ENCODE results near the gene HMGN1.

HMGN1 gene

DNA sequence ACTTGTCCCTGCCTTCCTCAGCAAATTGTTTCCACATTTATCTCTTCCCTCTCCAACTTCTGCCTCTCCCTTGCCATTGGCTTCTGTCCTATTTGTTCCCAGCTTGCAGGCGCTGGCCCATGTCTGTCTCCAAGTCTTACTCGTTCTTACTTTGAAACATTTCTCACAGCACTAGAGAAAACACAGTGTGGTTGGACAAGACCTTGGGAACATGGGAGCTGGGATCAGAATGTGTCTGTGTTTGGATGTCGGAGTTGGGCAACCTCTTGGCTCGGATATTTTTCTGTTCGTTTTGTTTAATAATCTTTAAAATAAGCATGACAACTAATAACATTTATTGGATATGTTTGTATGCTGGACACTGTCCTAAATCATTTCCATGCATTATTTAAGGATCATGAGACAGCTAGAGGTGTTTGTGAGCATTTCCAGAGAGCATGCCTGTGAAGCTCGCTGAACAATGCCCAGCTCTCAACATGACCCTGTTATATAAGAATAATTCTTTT, 29.6 kb downstream of the HMGN1 start:
- no peak for DNase-seq (ENCODE audit: extremely low read depth, low read depth)
- TF ChIP-seq, protein P1, sequence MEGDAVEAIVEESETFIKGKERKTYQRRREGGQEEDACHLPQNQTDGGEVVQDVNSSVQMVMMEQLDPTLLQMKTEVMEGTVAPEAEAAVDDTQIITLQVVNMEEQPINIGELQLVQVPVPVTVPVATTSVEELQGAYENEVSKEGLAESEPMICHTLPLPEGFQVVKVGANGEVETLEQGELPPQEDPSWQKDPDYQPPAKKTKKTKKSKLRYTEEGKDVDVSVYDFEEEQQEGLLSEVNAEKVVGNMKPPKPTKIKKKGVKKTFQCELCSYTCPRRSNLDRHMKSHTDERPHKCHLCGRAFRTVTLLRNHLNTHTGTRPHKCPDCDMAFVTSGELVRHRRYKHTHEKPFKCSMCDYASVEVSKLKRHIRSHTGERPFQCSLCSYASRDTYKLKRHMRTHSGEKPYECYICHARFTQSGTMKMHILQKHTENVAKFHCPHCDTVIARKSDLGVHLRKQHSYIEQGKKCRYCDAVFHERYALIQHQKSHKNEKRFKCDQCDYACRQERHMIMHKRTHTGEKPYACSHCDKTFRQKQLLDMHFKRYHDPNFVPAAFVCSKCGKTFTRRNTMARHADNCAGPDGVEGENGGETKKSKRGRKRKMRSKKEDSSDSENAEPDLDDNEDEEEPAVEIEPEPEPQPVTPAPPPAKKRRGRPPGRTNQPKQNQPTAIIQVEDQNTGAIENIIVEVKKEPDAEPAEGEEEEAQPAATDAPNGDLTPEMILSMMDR (IDR thresholded peaks at IDR 0.05; ENCODE audit: low read depth, low read length) = no peak

DNA sequence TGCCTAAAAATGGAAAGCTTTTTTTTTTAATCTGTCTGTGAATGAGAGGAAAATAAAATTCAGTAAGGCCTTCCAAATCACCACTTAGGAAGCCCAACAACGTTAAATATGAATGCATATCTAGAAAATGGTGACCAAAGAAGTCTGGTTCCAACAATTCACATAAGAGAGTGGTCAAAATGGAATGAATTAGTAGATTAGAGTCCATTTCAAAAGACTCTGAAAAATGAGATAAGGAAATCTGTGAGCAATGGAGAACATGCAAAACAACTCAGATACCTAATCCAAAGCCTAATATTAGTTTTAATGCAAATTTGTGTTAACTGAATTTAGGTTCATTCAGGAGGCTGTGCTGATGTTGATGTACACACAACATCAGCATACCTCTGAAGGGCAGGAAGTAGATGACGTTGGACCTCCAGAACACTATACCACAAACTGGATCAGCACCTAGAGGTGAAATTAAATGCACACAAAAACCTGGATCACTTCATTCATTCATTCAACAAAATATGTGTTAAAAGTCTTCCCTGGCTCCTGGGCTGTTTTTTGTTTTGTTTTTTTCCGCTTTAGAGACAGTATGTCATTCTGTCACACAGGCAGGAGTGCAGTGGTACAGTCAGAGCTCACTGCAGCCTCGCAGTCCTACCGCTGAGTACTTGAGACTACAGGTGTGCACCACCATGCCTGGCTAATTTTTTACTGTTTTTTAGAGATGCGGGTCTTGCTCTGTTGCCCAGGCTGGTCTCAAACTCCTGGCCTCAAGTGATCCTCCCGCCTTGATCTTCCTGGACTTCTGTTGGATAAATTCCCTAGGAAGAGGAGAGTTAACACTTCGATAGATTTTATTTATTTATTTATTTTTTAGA, 30.6 kb downstream of the HMGN1 start:
- DNase-seq (ENCODE audit: extremely low read depth, low read depth) = no peak
- TF ChIP-seq, protein P1 (IDR thresholded peaks at IDR 0.05; ENCODE audit: low read depth, low read length) = no peak

DNA sequence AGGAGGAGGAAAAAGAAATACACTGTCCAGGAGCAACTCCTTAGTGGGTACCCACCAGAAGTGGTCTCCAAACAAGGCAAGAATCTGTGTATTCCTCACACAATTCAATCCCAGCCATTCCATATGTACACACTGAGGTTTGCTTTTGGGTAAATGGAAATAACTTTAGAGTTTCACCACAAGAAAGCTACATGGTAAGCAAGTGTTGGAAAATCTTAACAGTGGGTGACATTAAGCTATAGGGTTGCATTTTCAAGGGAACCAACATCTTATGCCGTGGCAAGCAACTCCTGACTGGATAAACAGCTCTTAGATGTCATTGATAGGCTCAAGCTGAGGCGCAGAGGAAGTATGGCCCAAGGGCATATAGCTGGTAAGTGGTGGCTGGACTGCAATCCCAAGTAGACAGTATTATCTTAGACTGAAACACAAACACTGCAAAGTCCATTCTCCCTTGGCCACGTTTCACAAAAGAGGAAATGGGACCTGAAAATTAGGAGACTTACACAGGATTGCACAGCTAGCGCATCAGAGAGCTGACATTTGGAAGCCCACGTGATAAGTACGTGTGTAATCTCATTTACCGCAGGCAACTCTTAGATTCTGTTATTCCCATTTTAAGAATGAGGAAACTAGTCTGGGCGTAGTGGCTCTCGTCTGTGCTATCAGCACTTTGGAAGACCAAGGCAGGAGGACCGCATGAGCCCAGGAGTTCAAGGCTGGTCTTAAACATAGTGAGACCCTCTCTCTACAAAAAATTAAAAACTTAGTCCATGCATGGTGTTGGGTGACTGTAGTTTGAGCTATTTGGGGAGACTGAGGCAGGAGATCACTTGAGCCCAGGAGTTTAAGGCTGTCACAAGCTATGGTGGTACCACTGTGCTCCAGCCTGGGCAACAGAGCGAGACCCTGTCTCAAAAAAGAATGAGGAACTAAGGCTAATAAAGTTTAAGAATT, 31.5 kb downstream of the HMGN1 start:
- TF ChIP-seq, protein P1 (IDR thresholded peaks at IDR 0.05; ENCODE audit: low read depth, low read length) = no peak

DNA sequence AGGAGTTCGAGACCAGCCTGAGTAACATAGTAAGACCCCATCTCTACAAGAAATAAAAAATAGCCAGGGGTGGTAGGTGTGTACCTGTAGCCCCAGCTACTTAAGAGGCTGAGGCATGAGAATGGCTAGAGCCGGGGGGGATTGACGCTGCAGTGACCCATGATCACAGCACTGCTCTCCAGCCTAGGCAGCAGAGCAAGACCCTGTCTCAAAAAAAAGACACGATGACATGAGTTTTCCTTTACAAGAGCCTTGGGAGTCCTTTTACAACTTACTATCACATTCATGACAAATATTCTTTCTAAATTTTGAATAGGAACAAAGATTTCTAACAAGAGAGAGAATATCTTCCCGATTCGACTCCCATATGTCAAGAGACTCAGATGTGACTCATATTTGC, 32.2 kb downstream of the HMGN1 start:
- DNase-seq (ENCODE audit: extremely low read depth, low read depth) = no peak
- TF ChIP-seq, protein P1 (IDR thresholded peaks at IDR 0.05; ENCODE audit: low read depth, low read length) = no peak

More for the DNA sequence above, 31.5 kb downstream of the HMGN1 start:
- no peak for DNase-seq (ENCODE audit: extremely low read depth, low read depth)

DNA sequence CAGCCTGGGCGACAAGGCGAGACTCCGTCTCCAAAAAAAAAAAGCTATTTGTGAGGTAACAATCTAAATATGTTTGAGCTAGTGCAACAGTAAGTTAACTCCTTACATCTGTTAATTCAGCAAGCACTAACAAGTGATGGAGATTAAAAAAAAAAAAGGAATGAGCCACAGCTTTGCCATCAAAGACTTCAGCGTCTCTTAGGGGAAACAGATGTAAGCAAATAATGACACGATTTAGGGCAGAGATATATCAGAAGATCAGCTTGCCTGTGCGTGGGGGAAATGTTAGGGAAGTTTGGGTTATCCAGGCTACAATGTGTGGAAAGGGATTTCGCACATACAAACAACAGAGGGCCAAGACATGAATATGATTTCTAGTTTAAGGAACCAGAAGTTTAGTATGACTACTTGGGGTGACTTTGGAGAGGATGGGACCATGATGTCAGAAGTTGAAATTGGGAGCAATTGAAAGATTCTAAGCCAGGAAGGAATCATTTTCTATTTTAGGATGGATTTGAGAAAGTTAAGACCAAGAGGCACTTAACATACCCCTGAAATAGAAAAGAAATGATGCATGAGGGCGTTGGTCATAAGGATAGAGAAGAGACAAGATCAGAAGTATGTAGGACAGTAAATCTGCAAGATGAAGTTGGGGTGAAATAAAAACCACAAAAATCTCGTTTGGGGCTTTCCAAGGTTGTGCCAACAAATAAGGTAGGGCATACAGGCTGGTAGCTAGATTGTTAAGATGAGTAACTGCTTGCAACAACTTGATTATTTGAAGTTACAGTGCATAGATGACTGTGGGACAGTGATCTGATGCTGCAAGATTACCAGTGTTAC, 33.1 kb downstream of the HMGN1 start:
- no peak for DNase-seq (ENCODE audit: extremely low read depth, low read depth)
- TF ChIP-seq, protein P1 (IDR thresholded peaks at IDR 0.05; ENCODE audit: low read depth, low read length) = no peak

DNA sequence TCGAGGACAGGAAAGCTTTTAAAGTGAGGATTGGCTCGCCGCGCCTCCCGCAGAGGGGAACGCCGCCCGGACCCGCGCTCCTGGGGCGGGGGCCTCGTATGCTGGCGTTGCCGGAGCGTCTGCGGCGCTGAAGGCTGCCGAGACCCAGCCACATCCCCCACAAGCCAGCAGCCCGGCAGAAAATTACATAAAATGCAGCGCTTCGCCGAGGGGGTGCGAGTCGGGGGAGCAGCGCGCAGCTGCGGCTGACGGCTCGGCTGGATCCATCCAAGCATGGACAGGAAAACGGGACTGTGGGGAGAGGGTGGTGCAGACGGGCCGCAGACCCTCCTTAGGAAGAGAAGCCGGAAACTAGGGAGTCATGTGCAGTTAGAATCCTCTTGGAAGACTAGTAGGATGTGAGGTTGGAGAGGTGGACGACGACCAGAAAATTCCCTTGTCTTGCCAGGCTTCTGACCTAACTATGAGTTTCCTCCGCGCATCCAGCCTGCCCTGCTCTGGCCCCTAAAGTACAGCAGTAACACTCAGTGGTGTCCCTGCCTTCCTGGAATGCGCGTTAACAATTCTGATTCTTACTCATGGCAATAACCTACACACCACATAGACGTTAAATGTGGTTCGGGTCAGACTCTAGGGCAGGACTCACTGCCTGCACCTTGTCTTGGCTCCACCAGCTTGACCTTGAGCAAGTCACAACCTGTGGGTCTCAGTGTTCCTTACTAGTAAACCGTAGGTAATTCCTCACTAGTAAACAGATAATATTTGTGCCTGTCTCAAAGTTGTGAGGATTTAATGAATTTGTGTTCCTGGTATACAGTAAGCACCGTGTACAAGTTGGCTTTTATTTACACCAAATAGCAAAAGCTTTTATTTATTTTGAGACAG, 34.5 kb downstream of the HMGN1 start:
- TF ChIP-seq, protein P1 (IDR thresholded peaks at IDR 0.05; ENCODE audit: low read depth, low read length) = no peak
- DNase-seq (ENCODE audit: extremely low read depth, low read depth) = no peak

All from AG09319 (cell line).